ENCODE results near the gene ZNF318. TPM values are rescaled to one million over a fixed set of nuclear protein-coding genes. Genes with fewer than 3 reads are reported as not detected.

Gene ZNF318
- total and polyA plus RNA-seq, 2 donors, result 10.1 to 14.6 TPM

DNA sequence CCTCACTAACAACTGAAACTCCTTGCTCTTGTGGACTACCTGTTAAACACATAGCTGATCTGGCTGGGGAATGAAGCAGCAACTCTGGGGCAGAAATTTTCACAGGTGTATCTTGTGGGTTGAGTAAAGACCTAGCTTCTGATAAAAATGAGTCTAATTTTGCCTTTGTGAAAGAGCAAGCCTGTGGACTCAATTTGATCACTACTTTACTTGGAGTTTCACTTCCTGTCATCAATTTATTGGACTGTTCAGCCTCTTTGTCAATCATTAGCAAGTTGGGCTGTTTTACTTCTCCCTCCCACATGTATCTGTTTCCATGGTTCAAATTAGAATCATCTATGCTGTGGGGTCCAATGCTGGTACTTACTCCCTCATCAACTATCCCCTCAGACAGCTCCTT lies 31.2 kb downstream of the ZNF318 start:
- Histone ChIP-seq H3K4me1 (ENCODE audit: insufficient read depth) (no peaks in the 10 kb centered on the region), H3K36me3 (ENCODE audit: insufficient read depth) (peaks cover 5% of the 10 kb centered on the region), H3K27ac (ENCODE audit: low read depth) (no peak overlapping the region), H3K4me3 (ENCODE audit: low read depth, low read length) (no peak overlapping the region)
- no peak for DNase-seq (ENCODE audit: extremely low spot score)

DNA sequence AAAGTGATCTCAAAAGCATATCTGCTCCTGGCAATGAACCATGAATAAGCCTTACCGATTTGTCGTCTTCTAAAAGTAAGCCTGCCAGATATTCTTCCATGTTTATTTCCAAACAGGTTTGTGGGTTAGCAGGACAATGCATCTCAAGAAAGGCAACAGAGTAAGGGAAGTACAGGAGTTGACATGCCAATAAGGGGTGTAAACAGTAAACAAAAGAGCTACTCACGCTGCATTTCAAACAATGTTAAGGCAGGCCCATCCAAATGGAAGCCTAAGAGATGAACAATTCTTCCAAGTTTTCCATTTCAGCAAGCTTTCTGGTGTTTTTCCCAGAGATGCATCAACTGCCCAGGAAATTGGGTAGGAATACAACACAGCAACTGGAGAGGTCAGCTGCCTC lies 33.1 kb downstream of the ZNF318 start:
- H3K4me3 ChIP-seq (ENCODE audit: low read depth, low read length), result no peak overlapping the region
- peaks cover 5% of the 10 kb centered on the region for H3K36me3 ChIP-seq (ENCODE audit: insufficient read depth)
- WGBS, result 52% methylated on average over 3 of the region's 3 CpGs
- H3K27ac ChIP-seq (ENCODE audit: low read depth), result no peak overlapping the region
- peaks cover 2% of the 10 kb centered on the region for H3K4me1 ChIP-seq (ENCODE audit: insufficient read depth)
- DNase-seq (ENCODE audit: extremely low spot score), result no peak

DNA sequence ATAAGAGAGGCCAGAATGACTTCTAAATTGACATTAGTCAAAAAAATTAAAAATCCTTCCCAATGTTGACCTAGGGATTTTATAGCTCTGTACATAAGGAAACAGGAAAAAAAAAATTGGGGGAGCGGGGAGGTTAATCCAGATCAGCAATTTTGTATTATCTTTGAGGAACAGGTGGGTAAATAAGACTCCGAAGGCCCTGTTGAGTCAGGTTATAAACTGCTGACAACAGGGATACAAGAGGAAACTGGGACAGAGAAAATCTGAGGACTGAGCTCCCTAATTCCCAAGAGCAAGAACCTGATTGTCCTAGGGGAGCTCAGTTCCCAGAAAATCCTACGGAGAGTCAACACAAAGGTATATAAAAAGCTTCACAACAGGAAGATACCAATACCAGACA lies 34.0 kb downstream of the ZNF318 start:
- WGBS, result 93% methylated on average over 3 of the region's 3 CpGs
- no peak overlapping the region for H3K27ac ChIP-seq (ENCODE audit: low read depth)
- peaks cover 2% of the 10 kb centered on the region for H3K4me1 ChIP-seq (ENCODE audit: insufficient read depth)
- DNase-seq (ENCODE audit: extremely low spot score), result no peak
- H3K36me3 ChIP-seq (ENCODE audit: insufficient read depth), result peaks cover 5% of the 10 kb centered on the region
- H3K4me3 ChIP-seq (ENCODE audit: low read depth, low read length), result no peak overlapping the region

DNA sequence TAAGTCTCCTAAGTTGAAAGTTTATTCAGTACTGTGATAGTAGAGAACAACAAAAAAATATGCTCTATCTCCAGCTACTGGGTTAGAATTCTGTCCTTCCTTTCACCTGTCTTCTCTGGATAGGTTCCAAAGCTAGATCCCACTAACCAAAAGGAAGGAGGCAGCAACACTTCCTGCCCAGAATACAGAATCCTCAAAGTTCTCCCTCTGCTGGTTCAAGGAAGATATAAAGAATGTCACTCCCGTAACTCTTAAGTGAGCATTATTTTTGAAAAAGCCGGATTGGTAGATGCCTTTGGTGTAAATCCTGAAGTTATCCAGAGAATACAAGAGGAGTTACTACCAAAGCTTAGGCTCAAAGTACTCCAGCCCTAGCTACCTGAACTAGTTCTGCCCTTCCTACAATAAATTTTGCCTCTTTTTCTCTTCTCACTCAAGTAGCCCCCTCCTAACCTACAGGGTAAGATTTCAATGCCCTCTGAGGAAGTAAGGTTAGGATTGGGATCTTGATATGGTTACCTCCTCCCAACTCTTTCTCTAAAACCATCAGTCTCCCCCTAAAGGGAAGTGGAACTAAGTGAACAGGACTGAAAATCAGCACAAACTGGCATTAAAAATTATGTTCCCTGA lies 34.9 kb downstream of the ZNF318 start:
- Histone ChIP-seq H3K27ac (ENCODE audit: low read depth) (no peak overlapping the region), H3K4me1 (ENCODE audit: insufficient read depth) (peaks cover 2% of the 10 kb centered on the region), H3K4me3 (ENCODE audit: low read depth, low read length) (no peak overlapping the region), H3K36me3 (ENCODE audit: insufficient read depth) (peaks cover 2% of the 10 kb centered on the region)
- DNase-seq (ENCODE audit: extremely low spot score), result peak; percentile 23
- 25% methylated on average over 2 of the region's 2 CpGs for WGBS

DNA sequence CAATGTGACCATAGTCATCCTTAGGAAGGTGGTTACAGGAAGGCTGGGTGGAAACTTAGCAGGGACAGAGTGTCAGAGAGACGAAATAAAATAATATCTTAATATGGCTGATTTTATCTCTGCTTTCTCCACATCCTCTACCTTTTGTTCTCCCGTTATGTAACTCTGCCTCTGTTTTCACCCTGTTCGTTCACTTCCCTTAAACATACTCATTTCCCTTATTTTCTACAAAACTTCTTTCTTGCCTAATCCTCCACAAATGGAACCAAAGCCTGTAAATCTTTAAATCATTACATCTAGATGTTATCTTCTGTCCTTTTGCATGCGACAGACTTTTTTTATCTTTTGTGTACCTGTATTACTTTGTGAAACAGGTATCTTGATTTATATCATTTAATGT lies 37.6 kb downstream of the ZNF318 start:
- no peak overlapping the region for H3K27ac ChIP-seq (ENCODE audit: low read depth)
- H3K4me3 ChIP-seq (ENCODE audit: low read depth, low read length), result no peak overlapping the region
- peaks cover 2% of the 10 kb centered on the region for H3K4me1 ChIP-seq (ENCODE audit: insufficient read depth)
- H3K36me3 ChIP-seq (ENCODE audit: insufficient read depth), result peaks cover 2% of the 10 kb centered on the region
- 75% methylated on average over 4 of the region's 4 CpGs for WGBS
- no peak for DNase-seq (ENCODE audit: extremely low spot score)

DNA sequence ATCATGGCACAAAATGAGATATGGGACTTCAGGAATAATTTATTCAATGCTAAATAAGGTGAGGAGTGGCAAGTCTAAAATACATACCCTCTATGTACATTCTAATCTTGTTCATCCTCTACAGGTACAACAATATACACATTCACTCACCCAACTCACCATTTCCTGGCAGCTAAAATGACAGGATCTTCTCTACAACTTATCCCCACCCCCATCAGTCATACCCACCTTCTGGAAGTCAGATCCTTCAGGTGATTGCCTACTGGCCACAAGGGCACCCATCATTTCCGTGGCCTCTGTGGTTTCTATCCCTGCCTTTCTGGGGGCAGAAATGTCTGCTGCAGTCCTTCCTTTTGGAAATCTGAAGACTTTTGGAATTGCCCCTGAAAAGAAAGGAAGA lies 38.0 kb downstream of the ZNF318 start:
- DNase-seq (ENCODE audit: extremely low spot score), result no peak
- Histone ChIP-seq H3K4me3 (ENCODE audit: low read depth, low read length) (no peak overlapping the region), H3K27ac (ENCODE audit: low read depth) (no peak overlapping the region), H3K4me1 (ENCODE audit: insufficient read depth) (peaks cover 2% of the 10 kb centered on the region), H3K36me3 (ENCODE audit: insufficient read depth) (peaks cover 2% of the 10 kb centered on the region)
- WGBS, result 86% methylated on average over 1 of the region's 1 CpG

DNA sequence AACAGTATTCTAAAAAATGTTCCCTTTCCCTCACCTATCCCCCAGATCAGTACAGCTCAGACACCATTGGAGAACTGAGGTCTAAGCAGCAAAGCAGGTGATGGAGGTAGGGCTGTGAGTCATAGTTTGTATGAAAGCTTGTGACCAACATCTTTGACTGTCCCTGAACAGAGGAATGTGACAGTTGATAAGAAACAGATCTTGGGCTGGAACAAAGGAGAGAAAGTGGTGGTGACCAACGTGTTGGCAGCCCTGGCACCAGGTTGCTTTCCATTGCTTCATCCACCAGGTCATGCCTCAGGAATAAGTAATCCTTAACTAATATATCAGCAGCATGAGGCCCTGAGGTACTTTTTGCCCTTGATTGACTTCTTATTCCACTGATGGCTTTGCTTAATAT lies 40.9 kb downstream of the ZNF318 start:
- Histone ChIP-seq H3K36me3 (ENCODE audit: insufficient read depth) (no peaks in the 10 kb centered on the region), H3K27ac (ENCODE audit: low read depth) (no peak overlapping the region), H3K4me3 (ENCODE audit: low read depth, low read length) (no peak overlapping the region), H3K4me1 (ENCODE audit: insufficient read depth) (peaks cover 2% of the 10 kb centered on the region)
- WGBS, result 14% methylated on average over 1 of the region's 1 CpG
- DNase-seq (ENCODE audit: extremely low spot score), result no peak

DNA sequence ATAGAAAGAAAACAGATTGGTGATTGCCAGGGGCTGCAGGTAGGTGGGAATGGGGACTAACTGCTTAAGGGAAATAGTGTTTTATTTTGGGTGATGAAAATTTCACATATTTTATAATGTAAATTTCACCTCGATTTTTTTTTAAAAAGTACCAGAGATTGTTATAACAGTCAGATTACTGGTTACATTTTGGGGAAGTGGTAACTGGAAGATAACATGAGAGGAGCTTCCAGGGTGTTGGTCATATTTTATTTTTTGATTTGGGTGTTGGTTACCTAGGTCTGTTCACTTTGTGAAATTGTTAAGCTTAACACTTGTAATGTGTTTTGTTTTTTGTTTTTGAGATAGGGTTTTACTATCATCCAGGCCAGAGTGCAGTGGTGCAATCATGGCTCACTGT lies 43.6 kb downstream of the ZNF318 start:
- H3K36me3 ChIP-seq (ENCODE audit: insufficient read depth), result no peaks in the 10 kb centered on the region
- H3K4me1 ChIP-seq (ENCODE audit: insufficient read depth), result no peaks in the 10 kb centered on the region
- DNase-seq (ENCODE audit: extremely low spot score), result no peak
- 78% methylated on average over 1 of the region's 1 CpG for WGBS
- no peak overlapping the region for H3K27ac ChIP-seq (ENCODE audit: low read depth)
- H3K4me3 ChIP-seq (ENCODE audit: low read depth, low read length), result no peak overlapping the region

DNA sequence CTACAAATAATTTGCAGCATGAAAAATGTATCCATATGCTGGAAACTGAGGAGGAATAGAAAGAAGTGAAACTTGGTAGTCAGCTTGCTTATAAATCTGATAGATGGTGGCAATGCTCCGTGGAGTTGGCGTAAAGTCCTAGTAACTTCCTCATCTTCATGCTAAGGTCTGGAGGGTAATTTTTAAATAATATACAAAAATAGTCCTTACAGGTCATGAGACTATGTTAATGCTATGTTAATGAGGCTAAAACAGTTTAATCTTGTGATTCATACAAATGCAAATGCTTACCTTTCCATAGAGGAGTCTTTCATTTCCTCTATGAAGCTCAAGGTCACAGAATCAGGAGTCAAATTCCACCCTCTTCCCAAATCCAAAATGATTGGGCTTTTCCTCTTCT lies 51.4 kb downstream of the ZNF318 start:
- no peak for DNase-seq (ENCODE audit: extremely low spot score)
- Histone ChIP-seq H3K4me1 (ENCODE audit: insufficient read depth) (no peaks in the 10 kb centered on the region), H3K27ac (ENCODE audit: low read depth) (no peak overlapping the region), H3K4me3 (ENCODE audit: low read depth, low read length) (no peak overlapping the region), H3K36me3 (ENCODE audit: insufficient read depth) (no peaks in the 10 kb centered on the region)
- WGBS, result 86% methylated on average over 2 of the region's 2 CpGs

DNA sequence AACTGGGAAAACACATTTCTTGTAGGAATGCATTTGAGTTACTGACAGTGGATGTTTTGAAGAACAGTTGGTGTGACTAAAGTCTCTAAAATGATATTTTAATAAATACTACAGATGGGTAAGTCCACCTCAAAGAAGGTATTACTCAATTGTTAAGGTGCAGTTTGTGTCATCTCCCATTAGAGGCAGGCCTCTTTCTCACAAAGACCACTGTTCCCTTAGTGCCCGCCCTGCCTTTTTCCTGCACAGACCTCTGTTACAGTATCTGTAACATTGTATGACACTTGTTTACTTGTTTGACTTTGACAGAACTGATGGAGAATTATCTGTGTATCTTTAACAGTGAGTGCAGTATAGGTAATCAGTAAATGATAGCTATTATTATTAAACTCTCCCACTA lies 55.6 kb downstream of the ZNF318 start:
- no peak overlapping the region for H3K4me3 ChIP-seq (ENCODE audit: low read depth, low read length)
- WGBS, result 85% methylated on average over 1 of the region's 1 CpG
- no peaks in the 10 kb centered on the region for H3K36me3 ChIP-seq (ENCODE audit: insufficient read depth)
- no peak overlapping the region for H3K27ac ChIP-seq (ENCODE audit: low read depth)
- no peaks in the 10 kb centered on the region for H3K4me1 ChIP-seq (ENCODE audit: insufficient read depth)
- DNase-seq (ENCODE audit: extremely low spot score), result no peak

DNA sequence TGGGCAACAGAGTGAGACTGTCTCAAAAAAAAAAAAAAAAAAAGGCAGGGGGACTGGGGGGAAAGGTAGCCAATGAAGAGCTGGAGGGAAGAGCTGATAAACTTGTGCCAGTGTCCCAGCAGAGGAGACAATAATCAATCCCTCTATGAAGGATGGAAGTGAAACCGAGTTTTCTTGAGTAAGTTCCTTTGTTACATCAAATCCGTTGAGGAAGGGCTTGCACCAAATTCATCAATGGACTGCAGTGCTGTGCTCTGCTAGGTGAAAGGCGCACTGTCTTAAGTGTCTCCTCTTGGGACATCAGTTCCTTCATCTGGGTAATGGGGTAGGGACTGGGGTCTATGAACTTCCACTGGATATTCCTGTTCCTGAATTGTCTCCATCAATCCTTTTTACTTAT lies 57.8 kb downstream of the ZNF318 start:
- DNase-seq (ENCODE audit: extremely low spot score), result no peak
- whole genome bisulfite sequencing, result 77% methylated on average over 3 of the region's 3 CpGs
- H3K36me3 ChIP-seq (ENCODE audit: insufficient read depth), result no peaks in the 10 kb centered on the region
- no peaks in the 10 kb centered on the region for H3K4me1 ChIP-seq (ENCODE audit: insufficient read depth)
- H3K27ac ChIP-seq (ENCODE audit: low read depth), result no peak overlapping the region
- no peak overlapping the region for H3K4me3 ChIP-seq (ENCODE audit: low read depth, low read length)

DNA sequence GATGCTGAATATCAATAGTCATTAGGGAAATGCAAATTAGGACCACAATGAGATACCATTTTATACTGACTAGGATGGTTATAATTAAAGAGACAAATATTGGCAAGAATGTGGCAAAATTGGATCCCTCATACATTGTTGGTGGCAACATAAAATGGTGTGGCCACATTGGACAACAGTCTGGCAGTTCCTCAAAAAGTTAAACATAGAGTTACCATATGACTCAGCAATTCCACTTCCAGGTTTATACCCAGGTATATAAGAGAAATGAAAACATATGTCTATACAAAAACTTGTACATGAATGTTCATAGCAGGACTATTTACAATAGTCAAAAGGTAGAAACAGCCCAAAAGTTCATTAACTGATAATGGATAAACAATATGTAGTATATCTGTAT lies 58.8 kb downstream of the ZNF318 start:
- no peak overlapping the region for H3K4me3 ChIP-seq (ENCODE audit: low read depth, low read length)
- H3K4me1 ChIP-seq (ENCODE audit: insufficient read depth), result no peaks in the 10 kb centered on the region
- no peak overlapping the region for H3K27ac ChIP-seq (ENCODE audit: low read depth)
- no peak for DNase-seq (ENCODE audit: extremely low spot score)
- H3K36me3 ChIP-seq (ENCODE audit: insufficient read depth), result no peaks in the 10 kb centered on the region

DNA sequence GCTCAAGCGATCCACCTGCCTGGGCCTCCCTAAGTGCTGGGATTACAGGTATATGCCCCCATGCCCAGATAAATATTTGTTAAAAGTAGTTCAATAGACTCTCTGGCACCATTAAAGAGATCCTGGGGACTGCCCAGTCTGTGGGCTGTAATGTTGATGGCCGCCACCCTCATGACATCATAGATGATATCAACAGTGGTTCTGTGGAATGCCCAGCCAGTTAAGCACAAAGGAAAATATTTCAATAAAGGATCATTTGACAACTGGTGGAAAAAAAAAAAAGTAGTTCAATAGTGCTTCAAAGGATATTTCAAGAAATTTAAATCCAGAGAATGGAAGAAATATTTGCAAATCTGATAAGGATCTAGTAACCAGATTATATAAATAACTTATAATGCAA lies 59.3 kb downstream of the ZNF318 start:
- H3K4me1 ChIP-seq (ENCODE audit: insufficient read depth), result no peaks in the 10 kb centered on the region
- WGBS, result 91% methylated on average over 2 of the region's 2 CpGs
- DNase-seq (ENCODE audit: extremely low spot score), result no peak
- no peaks in the 10 kb centered on the region for H3K36me3 ChIP-seq (ENCODE audit: insufficient read depth)
- H3K27ac ChIP-seq (ENCODE audit: low read depth), result no peak overlapping the region
- no peak overlapping the region for H3K4me3 ChIP-seq (ENCODE audit: low read depth, low read length)

DNA sequence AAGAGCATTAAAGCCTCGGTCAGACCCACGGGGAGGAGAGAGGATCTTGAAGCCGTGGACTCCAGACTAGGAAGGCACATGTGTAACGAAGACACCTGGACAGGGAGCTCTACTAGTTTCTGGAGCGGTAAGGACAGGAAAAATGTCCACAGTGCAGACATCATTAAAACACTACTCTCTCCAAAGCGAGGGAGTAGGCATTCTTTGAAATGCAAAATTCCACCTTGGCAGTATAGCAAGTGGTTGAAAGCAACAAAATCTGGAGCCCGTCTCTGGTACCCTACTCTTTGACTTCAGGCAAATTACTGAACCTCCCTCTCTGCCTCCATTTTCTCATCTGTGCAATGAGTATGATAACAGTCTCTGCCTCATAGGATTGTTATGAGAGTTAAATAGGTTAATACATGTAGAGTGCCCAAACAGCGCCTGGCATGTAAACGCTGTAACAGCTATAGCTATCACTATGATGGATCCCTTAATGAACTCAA lies 60.4 kb downstream of the ZNF318 start:
- DNase-seq (ENCODE audit: extremely low spot score), result no peak
- no peaks in the 10 kb centered on the region for H3K36me3 ChIP-seq (ENCODE audit: insufficient read depth)
- peak overlapping the region; percentile 33 for H3K4me3 ChIP-seq (ENCODE audit: low read depth, low read length)
- no peak overlapping the region for H3K27ac ChIP-seq (ENCODE audit: low read depth)
- no peaks in the 10 kb centered on the region for H3K4me1 ChIP-seq (ENCODE audit: insufficient read depth)
- WGBS, result 33% methylated on average over 9 of the region's 9 CpGs
